Dedifferentiated amniotic fluid mesenchymal stem cell (primary cell): ENCODE data around the gene SPTB.

Experiments
- DNase-seq: peaks from one replicate; pipeline ENCODE4 v3.0.0-alpha.2; 2016; ENCODE audit errors: extremely low spot score

The SPTB gene

DNA sequence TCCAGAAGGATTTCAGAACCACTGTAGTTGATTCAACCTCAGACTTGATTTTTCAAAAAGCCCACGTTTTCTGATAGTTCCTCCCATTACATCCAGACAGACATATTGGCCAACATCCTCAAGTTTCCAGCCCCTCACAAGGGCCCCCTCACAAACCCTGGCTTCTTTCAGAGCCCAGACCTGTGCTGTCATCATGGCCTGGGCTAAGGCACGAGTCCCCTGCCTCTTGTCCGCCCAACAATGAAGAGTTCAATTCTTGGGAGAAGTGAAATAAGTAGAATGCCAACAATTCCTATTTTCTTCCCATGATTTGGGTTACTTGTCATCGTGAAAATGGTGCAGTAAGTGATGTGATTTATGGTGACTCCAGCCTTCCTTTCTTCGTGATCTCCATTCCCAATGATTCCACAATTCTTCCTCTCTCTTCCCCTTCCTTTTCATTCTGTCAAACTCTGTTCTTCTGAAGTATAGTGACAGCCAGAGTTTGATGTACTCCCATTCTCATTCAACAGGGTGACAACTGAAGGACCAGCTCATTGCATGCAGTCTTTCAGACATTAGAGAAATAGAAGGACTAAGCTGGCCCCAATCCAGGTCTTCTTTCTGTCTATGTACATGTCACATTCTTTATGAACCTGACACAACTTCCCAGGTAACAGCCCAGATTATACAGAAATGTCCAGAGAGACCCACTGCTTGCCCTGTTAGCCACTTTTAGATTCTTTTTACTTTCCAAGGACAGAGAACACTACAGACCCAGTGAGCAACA lies 29.2 kb downstream of the SPTB start:
- DNase-seq, result no peak

DNA sequence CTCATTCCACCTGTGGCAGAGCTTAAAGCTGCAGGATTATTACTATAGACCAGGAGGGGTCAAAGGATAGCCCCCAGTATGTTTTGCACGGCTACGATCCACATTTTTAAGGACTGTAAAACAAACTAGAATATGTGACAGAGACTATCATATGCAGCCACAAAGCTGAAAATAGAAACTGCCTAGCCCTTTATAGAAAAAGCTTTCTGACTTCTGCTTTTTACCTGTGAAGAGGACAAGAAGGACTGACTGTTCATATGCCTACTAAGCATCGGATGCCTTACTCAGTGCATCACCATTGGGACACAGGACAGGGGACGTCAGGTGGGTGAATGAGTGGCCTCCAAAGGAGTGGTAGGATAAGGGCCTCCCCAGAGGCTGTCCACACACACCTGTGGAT lies 29.8 kb downstream of the SPTB start:
- DNase-seq, result no peak

DNA sequence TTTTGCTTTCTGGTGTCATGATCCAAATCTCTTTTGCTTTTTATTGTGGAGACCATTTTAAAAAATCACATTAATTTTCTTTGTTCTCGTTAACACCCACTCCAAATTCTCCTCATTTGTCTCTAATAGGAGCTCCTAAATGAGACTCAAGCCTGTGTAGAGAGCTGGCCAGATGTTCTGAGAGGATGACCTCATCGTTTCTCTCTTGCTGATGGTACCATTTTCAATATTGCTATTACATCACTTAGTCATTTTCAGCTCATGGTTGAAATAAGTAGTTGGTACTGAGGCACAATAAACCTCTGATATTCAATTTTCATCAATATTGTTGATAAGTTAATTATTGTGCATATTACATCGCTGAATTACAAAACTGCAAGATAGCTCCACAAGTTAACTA lies 31.5 kb downstream of the SPTB start:
- DNase-seq, result no peak

DNA sequence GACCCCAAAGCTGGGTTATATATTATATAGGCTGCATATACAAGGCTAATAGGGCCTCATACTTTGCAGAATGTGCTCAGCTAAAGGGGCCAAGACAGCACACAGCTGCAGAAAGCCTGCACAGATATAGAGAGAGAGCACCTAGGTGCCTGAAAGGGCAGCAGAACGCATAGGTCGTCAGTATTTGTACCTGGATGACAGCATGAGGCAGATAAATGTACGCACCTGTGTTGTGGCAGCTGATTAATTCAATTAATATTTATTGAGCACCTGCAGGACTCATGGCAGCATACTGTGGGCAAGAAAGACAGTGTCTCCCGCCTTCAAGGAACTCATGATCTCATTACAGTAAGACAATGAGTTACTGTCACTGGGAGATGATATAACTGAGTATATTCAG lies 33.4 kb downstream of the SPTB start:
- no peak for DNase-seq

DNA sequence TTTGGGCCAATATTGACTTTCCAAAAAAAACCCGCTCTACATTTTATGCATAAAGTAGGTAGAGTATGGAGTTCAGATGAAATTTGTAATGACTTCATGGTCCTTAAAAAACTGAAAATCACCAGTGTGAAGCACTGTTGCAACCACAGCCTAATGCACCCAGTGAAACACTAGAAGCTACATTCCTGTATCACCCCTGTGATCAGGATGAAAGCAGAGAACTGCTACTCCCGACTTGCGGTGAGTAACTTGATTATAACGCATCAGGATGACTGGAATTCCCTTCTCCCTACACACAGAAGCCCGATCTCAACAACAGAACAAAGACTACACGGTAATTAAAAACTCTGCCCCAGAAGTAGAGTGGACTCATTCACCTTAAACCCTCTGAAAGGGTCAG lies 33.8 kb downstream of the SPTB start:
- DNase-seq, result peak; percentile 20

DNA sequence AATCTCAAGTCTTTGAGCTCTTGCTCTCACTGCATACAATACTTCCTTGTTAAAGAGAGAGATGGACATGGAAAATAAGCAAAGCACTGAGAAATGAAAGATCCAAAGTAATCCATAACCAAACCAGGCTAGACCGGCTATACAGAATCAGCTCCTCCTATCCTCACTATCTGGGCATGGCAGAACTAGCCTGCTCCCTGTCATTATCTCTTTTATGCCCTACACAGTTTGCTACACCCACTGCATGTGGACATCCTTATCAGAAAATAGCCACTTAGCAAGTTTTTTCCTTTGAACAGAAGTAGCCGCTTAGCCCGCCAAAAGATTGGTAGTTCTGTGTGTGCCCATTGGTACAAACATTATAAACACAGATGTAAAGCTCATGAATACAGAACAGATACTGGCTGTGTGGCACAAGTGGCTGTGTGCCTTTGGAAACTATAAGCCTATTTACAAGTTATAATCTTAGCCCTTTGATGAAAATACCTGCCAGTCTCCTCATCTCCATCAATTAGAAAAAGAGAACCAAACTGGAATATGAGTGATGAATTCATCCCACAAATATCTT lies 34.7 kb downstream of the SPTB start:
- no peak for DNase-seq

DNA sequence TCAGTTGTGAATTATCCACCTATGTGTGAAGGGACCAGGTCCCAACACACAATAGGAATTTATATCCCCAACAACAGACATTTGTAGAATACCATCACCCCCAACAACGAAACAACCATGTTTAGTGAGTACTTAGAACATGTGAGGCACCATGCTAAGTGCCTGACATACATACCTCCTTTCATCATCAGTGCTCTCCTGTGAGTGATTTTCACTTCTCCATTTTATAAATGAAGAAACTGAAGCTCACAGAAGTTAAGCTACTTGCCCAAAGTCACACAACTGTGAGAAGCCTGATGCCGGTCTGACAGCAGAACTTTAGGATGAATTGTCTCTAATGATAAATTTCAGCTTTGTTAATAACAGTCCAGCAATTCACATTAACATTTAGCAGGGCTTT lies 35.4 kb downstream of the SPTB start:
- no peak for DNase-seq

DNA sequence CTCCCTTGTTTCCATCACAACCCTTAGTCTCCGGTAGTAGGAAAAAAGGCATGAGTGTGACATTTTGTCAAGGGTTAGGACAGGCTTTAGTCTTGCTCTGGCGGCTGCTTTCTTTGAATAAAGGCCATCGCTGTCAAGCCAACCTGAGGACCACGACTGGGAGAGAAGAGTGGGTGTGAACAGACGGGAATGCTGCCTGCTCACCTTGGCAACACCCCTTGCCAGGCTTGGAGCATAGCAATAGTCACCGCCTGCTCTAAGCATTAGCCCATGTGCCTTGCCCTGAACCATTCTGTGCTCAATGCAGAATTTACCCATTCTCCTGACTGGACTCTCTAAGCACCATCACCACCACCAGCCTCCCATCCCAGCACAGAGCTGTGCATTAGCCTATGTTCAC lies 36.2 kb downstream of the SPTB start:
- DNase-seq, result no peak

DNA sequence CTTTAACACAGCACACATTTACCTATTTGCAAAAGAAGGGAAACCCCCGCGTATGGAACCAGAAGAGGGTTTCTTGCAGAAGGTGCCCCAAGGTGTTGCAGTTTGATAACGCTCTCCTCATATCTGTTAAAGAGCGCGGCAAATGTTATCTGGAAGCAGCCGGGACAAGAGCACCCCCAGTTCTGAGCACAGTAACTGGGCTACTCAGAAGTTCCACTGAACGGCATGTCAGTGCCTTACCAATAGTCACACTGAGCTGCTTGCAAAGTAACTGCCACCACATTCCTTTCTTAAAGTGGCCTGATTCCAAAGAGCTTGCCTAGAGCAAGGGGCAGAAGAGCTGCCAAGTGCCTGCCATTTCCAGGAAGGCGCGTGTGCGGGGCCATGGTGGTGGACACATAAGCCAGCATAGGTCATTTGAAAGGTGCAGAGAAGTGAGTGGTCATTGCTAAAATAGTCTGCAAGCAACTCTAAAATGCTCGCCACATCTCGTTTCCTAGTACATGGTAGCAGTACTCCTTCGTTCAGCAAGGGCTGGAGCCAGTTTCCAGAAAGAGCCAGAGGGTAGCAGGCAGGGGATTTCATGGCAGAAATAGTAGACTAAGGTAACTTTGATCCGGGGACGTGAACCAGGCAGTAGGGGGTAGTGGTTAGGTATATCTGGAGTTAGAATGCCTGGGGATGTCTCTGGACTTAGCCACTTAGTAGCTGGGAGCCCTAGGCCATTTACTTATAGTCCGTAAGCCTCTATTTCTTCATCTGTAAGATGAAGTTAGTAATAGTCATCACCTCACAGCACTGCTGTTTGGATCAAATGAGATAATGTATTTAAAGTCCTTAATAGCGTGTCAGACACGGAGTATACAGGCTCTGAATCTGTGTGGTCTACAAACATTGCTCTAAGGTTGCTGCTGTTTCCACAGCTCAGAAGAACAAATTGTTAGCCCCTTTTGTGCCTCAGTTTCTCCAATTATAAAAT lies 37.6 kb downstream of the SPTB start:
- no peak for DNase-seq

DNA sequence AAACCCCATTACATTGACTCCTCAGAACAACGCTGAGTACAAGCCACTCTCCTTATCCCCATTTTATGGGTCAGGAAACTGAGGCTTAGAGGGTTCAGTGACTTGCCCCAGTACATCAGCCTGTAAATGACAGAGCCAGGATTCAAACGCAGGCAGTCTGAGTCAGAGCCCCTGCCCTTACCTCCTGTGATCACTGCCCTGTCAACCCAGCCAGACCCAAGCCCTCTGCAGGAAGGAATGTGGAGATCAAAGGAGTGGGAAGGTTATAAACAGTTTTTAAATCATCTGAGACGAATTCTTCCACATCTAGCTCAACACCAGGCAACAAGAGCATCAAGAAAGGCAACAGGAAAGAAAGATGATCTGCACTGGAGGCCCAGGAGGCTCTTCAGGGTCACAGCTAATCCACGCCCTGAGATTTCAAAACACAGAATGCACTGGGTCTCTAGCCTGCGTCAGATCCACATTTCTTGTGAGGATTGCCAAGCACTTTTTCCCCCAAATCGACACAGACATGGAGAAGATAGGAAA lies 38.5 kb downstream of the SPTB start:
- DNase-seq, result peak; percentile 25

DNA sequence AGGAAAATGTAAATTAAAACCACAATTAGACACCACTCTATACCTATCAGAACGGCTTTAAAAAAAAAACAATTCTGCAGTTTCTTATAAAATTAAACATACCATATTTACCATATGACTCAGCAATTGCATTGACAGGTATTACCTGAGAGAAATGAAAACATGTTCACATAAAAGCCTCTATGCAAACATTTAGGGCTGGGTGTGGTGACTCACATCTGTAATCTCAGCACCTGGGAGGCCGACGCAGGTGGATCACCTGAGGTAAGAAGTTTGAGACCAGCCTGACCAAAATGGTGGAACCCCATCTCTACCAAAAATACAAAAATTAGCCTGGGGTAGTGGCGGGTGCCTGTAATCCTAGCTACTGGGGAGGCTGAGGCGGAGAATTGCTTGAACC lies 41.1 kb downstream of the SPTB start:
- DNase-seq, result no peak

DNA sequence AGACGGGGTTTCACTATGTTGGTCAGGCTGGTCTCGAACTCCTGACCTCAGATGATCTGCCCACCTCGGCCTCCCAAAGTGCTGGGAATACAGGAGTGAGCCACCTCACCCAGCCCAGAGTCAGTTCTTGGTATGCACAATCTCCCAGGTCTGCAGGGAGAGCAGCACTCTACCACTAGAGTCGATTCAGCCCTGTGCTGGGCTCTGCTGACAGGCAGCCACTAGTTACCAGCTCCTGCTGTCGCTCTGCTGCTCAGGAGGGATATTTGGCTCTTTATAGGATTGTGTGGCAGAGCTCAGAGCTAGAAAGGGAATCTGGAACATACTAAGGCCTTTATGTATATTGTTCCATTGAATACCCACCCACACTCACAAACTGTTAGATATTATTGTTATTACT lies 44.3 kb downstream of the SPTB start:
- DNase-seq, result no peak

DNA sequence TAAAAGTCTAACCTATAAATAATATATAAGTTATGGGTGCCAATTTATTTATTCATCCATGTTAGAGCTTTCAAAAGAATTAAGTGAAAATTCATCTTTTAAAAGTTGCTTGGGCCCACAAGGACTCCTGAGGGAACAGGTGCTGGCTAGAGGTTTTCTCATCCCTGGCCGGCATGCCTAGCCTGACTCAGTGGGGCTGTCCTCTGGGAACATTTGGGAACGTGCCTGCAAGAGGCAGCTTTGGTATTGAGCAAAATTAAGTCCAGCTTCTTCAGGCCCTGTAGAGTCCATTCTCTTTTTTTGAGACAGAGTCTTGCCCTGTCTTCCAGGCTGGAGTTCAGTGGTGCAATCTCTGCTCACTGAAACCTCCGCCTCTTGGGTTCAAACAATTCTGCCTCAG lies 44.7 kb downstream of the SPTB start:
- DNase-seq, result no peak

DNA sequence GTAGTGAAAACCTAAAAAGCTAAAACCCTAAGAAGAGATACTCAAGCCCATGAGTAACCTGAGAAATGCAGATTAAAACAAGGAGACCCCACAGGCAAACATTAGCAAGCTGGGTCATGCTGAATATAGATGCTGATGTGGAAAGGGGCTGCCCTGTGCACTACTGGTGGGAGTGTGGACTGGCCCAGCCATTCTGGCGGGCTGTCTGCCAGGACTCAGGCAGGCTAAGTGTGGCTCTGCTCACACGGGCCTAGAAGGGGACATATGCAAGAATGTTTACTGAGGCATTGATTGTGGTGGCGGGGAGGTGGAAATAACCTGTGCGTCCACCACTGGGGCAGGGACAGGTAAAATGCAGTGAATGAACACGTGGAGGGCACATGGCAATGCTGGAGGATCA lies 48.3 kb downstream of the SPTB start:
- no peak for DNase-seq

DNA sequence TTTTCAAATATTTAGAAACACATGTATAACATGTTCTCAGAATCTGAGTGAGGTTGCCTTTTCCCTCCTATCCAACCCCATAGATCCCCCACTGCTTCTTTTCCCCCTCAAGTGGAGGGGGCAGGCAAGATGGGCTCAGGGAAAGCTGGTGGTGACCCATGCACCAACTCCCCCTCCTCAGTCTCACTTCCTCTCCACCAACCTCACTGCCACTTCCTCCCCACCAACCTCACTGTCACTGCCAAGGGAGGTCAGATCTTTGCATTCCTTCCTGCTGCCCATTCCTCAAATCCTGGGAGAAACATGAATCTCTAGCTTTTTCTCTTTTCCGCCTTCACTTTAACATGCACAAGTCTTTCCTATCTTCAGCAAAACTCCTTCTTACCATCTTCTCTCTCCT lies 48.7 kb downstream of the SPTB start:
- no peak for DNase-seq

DNA sequence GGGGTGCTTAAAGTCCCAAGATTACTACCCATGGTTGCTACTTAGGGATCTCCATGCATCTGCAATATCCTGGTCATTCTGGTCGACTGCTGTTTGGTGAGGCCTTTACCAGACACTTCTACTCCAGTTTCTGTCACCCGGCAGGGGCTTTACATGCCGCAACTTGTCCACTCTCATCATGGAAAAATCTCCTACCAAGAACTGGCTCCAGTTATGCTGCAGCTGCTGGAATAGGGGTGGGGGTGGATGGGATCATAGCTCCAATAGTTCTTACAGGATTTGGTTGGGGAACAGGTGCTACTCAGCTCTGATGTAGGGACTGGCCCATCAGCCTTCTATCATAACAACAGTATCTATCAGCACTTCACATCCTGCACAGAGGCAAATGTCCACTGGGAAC lies 51.6 kb downstream of the SPTB start:
- no peak for DNase-seq

DNA sequence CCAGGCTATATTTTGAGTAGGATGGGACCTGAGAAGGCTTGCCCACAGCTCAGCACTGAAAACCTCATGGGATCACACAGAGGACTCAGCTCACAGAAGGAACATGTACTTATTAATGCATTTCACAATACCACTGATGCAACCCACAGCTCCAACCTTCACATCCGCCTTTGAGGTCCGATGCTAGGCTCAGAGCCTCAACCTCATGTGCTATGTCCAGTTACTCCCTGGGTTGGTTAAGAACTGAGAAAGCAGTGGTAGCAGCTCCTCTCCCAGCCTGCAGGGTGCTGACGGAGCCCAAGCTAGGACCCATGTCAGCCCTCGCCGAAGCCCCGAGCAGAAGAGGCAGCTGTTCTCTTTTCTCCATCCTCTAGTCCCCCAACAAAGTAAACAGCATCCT lies 52.9 kb downstream of the SPTB start:
- DNase-seq, result no peak

DNA sequence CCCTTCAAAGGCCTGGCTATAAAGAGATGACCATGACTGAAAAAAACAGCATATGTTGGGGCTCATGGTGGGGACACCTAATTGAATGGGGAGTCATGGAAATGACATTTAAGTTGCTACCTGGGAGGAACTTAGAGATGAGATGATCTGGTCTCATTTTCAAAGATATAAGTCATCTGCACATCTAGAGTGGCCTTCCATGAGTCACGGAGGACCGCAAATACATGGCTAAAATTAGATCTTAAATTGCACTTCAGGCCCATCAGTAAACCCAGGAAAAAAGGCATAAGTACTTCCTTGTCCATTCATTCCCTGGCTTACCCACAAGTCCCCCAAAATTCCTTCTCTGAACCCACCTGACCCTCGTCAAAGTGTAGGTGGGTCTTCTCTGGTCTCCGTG lies 53.4 kb downstream of the SPTB start:
- DNase-seq, result no peak

DNA sequence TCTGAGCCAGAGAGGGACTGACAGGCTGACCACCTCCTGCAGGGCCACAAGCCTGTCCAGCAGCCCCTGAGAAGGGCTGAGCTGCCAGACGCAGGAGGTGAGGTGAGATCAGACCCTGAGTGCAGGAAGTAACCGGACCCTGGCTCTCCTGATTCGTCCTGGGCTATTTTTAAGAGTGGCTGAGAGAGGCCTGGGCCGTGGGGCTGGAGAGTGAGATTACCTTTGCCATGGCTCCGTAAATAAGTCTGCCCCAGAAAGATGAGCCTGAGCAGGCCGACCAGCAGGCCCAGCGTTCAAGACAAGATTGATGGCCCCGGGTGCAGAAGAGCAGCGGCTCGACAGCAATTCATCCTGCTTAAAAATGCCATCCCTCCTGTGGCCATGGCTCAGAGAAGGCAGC lies 54.2 kb downstream of the SPTB start:
- DNase-seq, result no peak

DNA sequence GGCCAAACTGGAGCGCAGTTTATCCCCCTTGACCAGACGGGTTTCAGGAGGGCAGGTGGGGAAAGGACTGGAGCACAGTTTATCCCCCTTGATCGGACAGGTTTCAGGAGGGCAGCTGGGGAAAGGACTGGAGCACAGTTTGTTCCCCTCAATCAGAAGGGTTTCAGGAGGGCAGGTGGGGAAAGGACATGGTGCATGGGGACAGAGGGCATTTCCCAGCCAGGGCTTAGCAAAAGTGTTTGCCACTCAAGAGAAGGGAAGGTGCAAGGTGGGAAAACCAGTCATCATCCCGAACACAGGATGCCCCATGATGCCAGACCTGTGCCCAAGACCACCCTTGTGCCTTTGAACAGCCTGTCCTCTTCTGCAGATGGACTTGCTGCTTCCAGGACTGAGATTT lies 54.7 kb downstream of the SPTB start:
- no peak for DNase-seq

DNA sequence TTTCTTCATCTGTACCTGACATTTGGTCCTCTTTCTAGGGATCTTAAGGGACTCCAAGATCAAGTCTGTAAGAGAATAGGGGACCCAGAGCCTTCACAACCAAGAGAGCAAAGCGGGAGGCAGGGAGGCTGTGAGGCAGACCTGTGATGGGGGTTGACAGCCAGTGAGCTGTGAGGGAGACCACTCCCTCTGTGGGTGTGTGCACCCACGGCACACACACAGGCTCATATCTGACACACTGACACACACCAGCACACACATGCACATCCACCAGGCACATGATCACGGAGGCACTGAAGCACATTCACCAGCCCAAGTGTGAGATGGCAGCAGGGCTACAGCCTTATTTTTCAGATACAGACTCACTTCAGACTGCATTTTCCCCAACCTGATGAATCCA lies 55.2 kb downstream of the SPTB start:
- no peak for DNase-seq

DNA sequence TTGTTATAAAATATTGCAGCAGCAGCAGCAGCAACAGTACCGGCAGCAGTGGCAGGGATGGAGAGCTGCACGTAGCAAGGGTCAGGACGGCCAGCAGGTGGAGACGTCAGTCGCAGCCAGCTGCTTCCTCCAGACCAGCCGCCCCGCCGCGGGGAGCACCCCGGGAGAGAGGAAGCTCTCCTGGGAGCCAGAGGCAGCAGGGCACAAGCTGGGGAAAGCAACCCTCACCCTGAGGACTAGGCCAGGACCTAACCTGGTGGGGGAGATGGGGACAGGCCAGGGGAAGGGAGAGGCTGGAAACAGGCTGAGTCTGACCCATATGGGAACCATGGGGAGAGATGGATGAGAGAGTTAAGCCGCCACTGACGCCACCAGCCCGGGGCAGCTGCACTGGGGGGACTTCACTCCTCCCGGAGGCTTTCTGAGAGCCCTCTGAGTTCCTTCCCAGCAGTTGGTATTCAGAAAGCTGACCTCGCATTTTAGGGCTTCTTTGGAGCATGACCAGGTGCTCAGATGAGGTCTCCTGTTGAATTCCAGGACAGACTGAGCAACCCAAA lies 56.3 kb downstream of the SPTB start:
- peak; percentile 27 for DNase-seq
